ENCODE results near the gene ASIC1. TPM values are rescaled to one million over a fixed set of nuclear protein-coding genes. Genes with fewer than 3 reads are reported as not detected.

The ASIC1 gene
- total and polyA plus RNA-seq, 12 donors: 0.47 to 1.3 (median 0.79) TPM; not detected in 1

GRCh38 chr12:50061946-50062686 lies 4.7 kb downstream of the ASIC1 start:
- TF ChIP-seq POLR2A (IDR thresholded peaks at IDR 0.05) (no peak), CTCF (IDR thresholded peaks at IDR 0.05) (no peak)
- WGBS, 4 donors: 65 to 75% (median 72%) methylated on average over 6 of the region's 6 CpGs
- H3K36me3 ChIP-seq (replicated peaks in 1 of 2): no peaks in the 10 kb centered on the region
- H3K4me3 ChIP-seq: no peak overlapping the region
- H3K27ac ChIP-seq: no peak overlapping the region
- no peaks in the 10 kb centered on the region for H3K9me3 ChIP-seq (replicated peaks in 1 of 3)
- no peak for DNase-seq
- intact Hi-C loops (cut with DNase I): loop anchor here in 1 of 2 donors (5.0 kb wide), 1 partner anchor 90 kb away; the partner anchor contains the start of gene AQP6
- peaks cover 0 to 6% of the 10 kb centered on the region in 2 donors for H3K4me1 ChIP-seq (replicated peaks in 1 of 2)
- no peaks in the 10 kb centered on the region for H3K27me3 ChIP-seq

GRCh38 chr12:50062728-50063460 lies 5.5 kb downstream of the ASIC1 start:
- Histone ChIP-seq H3K9me3 (replicated peaks in 1 of 3) (no peaks in the 10 kb centered on the region), H3K27ac (no peak overlapping the region), H3K27me3 (no peaks in the 10 kb centered on the region), H3K4me1 (replicated peaks in 1 of 2) (peaks cover 0 to 2% of the 10 kb centered on the region in 2 donors), H3K4me3 (no peak overlapping the region), H3K36me3 (replicated peaks in 1 of 2) (no peaks in the 10 kb centered on the region)
- DNase-seq: no peak
- intact Hi-C loops (cut with DNase I): loop anchor here in 1 of 2 donors (5.0 kb wide), 1 partner anchor 91 kb away; the partner anchor contains the start of gene AQP6
- WGBS, 4 donors: 78 to 94% (median 84%) methylated on average over 4 to 5 of the region's 5 CpGs
- TF ChIP-seq CTCF (IDR thresholded peaks at IDR 0.05): no peak
- no peak for TF ChIP-seq POLR2A (IDR thresholded peaks at IDR 0.05)

GRCh38 chr12:50065726-50066310 lies 8.4 kb downstream of the ASIC1 start:
- H3K27ac ChIP-seq: no peak overlapping the region
- no peaks in the 10 kb centered on the region for H3K9me3 ChIP-seq (replicated peaks in 1 of 3)
- H3K4me1 ChIP-seq (replicated peaks in 1 of 2): no peaks in the 10 kb centered on the region
- DNase-seq: no peak
- H3K36me3 ChIP-seq (replicated peaks in 1 of 2): no peaks in the 10 kb centered on the region
- H3K27me3 ChIP-seq: no peaks in the 10 kb centered on the region
- intact Hi-C loops (cut with DNase I): no loop called here
- no peak for TF ChIP-seq CTCF (IDR thresholded peaks at IDR 0.05)
- no peak for TF ChIP-seq POLR2A (IDR thresholded peaks at IDR 0.05)
- H3K4me3 ChIP-seq: no peak overlapping the region
- 68 to 95% (median 83%) methylated on average over 3 of the region's 3 CpGs for WGBS, 4 donors

- WGBS, 4 donors: 54 to 76% (median 66%) methylated on average over 5 of the region's 5 CpGs
- DNase-seq: peak in 1 of 7 donors; percentile 60
These were observed 9.0 kb downstream of the ASIC1 start for GRCh38 chr12:50066402-50066801.

More at GRCh38 chr12:50066402-50066801, 9.0 kb downstream of the ASIC1 start:
- H3K27ac ChIP-seq: peak overlapping the region in 1 of 5 donors; percentile 16
- H3K36me3 ChIP-seq (replicated peaks in 1 of 2): no peaks in the 10 kb centered on the region
- intact Hi-C loops (cut with DNase I): no loop called here
- no peaks in the 10 kb centered on the region for H3K27me3 ChIP-seq
- H3K4me3 ChIP-seq: no peak overlapping the region
- H3K9me3 ChIP-seq (replicated peaks in 1 of 3): no peaks in the 10 kb centered on the region
- no peaks in the 10 kb centered on the region for H3K4me1 ChIP-seq (replicated peaks in 1 of 2)
- no peak for TF ChIP-seq CTCF (IDR thresholded peaks at IDR 0.05)
- TF ChIP-seq POLR2A (IDR thresholded peaks at IDR 0.05): no peak

All from adrenal gland (tissue), 12 donors.